ENCODE data around the gene ZNRF3.

GRCh38 chr22:29060931-29061330, 177.6 kb downstream of the ZNRF3 start:
- TF ChIP-seq EZH2 (IDR thresholded peaks at IDR 0.05; ENCODE audit: insufficient read depth, low read length) (no peak), CTCF (IDR thresholded peaks at IDR 0.05; ENCODE audit: insufficient read depth, low read depth, low read length) (no peak)
